Glomerular endothelial cell (primary cell): ENCODE measurements around the gene LIPK. TPM values are rescaled to one million over a fixed set of nuclear protein-coding genes. Genes with fewer than 3 reads are reported as not detected.
"Not testable (repeated sequence)": the region's sequence is repeated elsewhere in the genome, so short reads cannot be mapped to it uniquely, and the experiment has no call there.

Source experiments
- DNase-seq: peaks from one replicate; pipeline ENCODE4 v3.0.0-alpha.2; 2011; ENCODE audit warnings: low read depth, low spot score; ENCODE audit errors: extremely low read depth
- total RNA-seq: library from RNA; depleted of rRNA; stranded (reverse); fragments of >200 nt; gene quantifications from 2 replicates; pipeline ENCODE4 v1.2.3, GENCODE V29; 2015

LIPK gene
- total RNA-seq, 1 donor from 2014 or later: not detected

GRCh38 chr10:88709361-88709760 lies 3.3 kb downstream of the LIPK start:
- not testable (repeated sequence) for DNase-seq

GRCh38 chr10:88715517-88715916 lies 9.5 kb downstream of the LIPK start:
- no peak for DNase-seq

GRCh38 chr10:88721392-88721791 lies 15.3 kb downstream of the LIPK start:
- no peak for DNase-seq

GRCh38 chr10:88725798-88726197 lies 19.7 kb downstream of the LIPK start:
- no peak for DNase-seq

GRCh38 chr10:88728107-88728763 lies 22.2 kb downstream of the LIPK start:
- DNase-seq: no peak

GRCh38 chr10:88730864-88731263 lies 24.8 kb downstream of the LIPK start:
- DNase-seq: no peak

- DNase-seq: no peak
These were observed 25.2 kb downstream of the LIPK start for GRCh38 chr10:88731296-88731695.

GRCh38 chr10:88733215-88733614 lies 27.2 kb downstream of the LIPK start:
- DNase-seq: no peak

- DNase-seq: no peak
These were observed 29.6 kb downstream of the LIPK start for GRCh38 chr10:88735661-88736060.

- not testable (repeated sequence) for DNase-seq
These were observed 35.9 kb downstream of the LIPK start for GRCh38 chr10:88741921-88742320.

- DNase-seq: no peak
These were observed 36.4 kb downstream of the LIPK start for GRCh38 chr10:88742448-88742847.

- no peak for DNase-seq
These were observed 38.0 kb downstream of the LIPK start for GRCh38 chr10:88744002-88744401.

- DNase-seq: no peak
These were observed 39.6 kb downstream of the LIPK start for GRCh38 chr10:88745633-88746032.

GRCh38 chr10:88754287-88754686 lies 48.2 kb downstream of the LIPK start:
- DNase-seq: no peak

GRCh38 chr10:88755753-88756152 lies 49.7 kb downstream of the LIPK start:
- no peak for DNase-seq

GRCh38 chr10:88756660-88757059 lies 50.6 kb downstream of the LIPK start:
- no peak for DNase-seq

- no peak for DNase-seq
These were observed 53.5 kb downstream of the LIPK start, which contains the start of gene LIPN for GRCh38 chr10:88759366-88760101. TSS of gene LIPN (plus strand) at chr10:88760020. CDS start at chr10:88761406, 1,386 bp downstream.

- DNase-seq: no peak
These were observed 56.9 kb downstream of the LIPK start for GRCh38 chr10:88762906-88763305.

GRCh38 chr10:88763441-88763840 lies 57.4 kb downstream of the LIPK start:
- DNase-seq: no peak

GRCh38 chr10:88764110-88764509 lies 58.1 kb downstream of the LIPK start:
- no peak for DNase-seq

GRCh38 chr10:88765816-88766215 lies 59.8 kb downstream of the LIPK start:
- DNase-seq: no peak

- no peak for DNase-seq
These were observed 63.3 kb downstream of the LIPK start for GRCh38 chr10:88769384-88769783.
